Measurements from ENCODE around the gene CMKLR1. TPM values are rescaled to one million over a fixed set of nuclear protein-coding genes. Genes with fewer than 3 reads are reported as not detected.

CMKLR1 gene
- total RNA-seq, 1 experiment from 2014 or later = 0.15 TPM

DNA sequence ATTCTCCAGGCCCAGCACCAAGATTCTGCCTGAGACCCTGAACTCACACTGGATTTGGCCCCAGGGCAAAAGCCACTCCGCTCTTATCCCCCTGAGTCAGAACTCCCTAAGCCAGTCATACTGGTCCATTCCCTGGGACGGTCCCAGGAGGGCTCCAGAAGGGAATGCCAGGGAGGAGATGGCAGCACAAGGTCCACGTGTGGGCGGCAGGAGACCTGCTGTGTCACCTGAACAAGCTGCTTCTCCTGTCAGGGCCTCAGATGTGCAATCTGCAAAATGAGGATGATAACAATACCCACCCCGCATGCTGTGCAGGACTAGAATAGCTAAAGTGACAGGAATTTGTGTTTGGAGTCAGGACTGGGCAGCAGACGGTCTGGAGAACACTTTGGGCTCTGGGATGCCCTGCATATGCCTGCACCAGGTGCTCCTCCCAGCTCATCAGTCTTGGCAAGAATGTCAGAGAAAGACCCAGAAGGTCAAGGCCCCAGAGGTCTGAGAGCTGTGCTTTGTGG is 40.3 kb downstream of the CMKLR1 start:
- H3K4me1 ChIP-seq (ENCODE audit: control insufficient read depth in 1 of 2, insufficient read depth in 2 of 2, low read length in 2 of 2) = peaks cover 12 to 20% of the 10 kb centered on the region in 2 experiments
- no peak for DNase-seq (ENCODE audit: low read depth, low spot score)
- no peak overlapping the region for H3K4me3 ChIP-seq (replicated peaks in 1 of 2; ENCODE audit: low read depth in 1 of 2, low read length in 2 of 2)
- ATAC-seq = no peak
- no TSS peak for BruUV-seq (replicated peaks)
- no peaks in the 10 kb centered on the region for H3K79me2 ChIP-seq (ENCODE audit: insufficient read depth, low read length)
- intact Hi-C loops (cut with micrococcal nuclease) = no loop called here
- TF ChIP-seq EZH2 (IDR thresholded peaks at IDR 0.05) = no peak
- TF ChIP-seq SP1 (IDR thresholded peaks at IDR 0.05; ENCODE audit: low read depth) = no peak
- no peak for TF ChIP-seq JUND (IDR thresholded peaks at IDR 0.05)
- no peak for TF ChIP-seq TCF7L2 (IDR thresholded peaks at IDR 0.05; ENCODE audit: borderline replicate concordance, extremely low read depth, insufficient read depth, insufficient read length)
- no peak for TF ChIP-seq POLR2A (IDR thresholded peaks at IDR 0.05; ENCODE audit: borderline replicate concordance, extremely low read depth, insufficient read depth, insufficient read length)
- no peak for TF ChIP-seq ZFX (IDR thresholded peaks at IDR 0.05)
- TF ChIP-seq EZH2phosphoT487 (IDR thresholded peaks at IDR 0.05; ENCODE audit: borderline replicate concordance) = no peak
- TF ChIP-seq, protein P1, sequence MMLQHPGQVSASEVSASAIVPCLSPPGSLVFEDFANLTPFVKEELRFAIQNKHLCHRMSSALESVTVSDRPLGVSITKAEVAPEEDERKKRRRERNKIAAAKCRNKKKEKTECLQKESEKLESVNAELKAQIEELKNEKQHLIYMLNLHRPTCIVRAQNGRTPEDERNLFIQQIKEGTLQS (IDR thresholded peaks at IDR 0.05) = no peak
- no peak for TF ChIP-seq EGR1 (IDR thresholded peaks at IDR 0.05; ENCODE audit: low read depth)
- TF ChIP-seq SRF (IDR thresholded peaks at IDR 0.05; ENCODE audit: low read depth) = no peak
- TF ChIP-seq, protein P2, sequence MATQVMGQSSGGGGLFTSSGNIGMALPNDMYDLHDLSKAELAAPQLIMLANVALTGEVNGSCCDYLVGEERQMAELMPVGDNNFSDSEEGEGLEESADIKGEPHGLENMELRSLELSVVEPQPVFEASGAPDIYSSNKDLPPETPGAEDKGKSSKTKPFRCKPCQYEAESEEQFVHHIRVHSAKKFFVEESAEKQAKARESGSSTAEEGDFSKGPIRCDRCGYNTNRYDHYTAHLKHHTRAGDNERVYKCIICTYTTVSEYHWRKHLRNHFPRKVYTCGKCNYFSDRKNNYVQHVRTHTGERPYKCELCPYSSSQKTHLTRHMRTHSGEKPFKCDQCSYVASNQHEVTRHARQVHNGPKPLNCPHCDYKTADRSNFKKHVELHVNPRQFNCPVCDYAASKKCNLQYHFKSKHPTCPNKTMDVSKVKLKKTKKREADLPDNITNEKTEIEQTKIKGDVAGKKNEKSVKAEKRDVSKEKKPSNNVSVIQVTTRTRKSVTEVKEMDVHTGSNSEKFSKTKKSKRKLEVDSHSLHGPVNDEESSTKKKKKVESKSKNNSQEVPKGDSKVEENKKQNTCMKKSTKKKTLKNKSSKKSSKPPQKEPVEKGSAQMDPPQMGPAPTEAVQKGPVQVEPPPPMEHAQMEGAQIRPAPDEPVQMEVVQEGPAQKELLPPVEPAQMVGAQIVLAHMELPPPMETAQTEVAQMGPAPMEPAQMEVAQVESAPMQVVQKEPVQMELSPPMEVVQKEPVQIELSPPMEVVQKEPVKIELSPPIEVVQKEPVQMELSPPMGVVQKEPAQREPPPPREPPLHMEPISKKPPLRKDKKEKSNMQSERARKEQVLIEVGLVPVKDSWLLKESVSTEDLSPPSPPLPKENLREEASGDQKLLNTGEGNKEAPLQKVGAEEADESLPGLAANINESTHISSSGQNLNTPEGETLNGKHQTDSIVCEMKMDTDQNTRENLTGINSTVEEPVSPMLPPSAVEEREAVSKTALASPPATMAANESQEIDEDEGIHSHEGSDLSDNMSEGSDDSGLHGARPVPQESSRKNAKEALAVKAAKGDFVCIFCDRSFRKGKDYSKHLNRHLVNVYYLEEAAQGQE (IDR thresholded peaks at IDR 0.05; ENCODE audit: low read depth) = no peak
- no peak for TF ChIP-seq CEBPB (IDR thresholded peaks at IDR 0.05; ENCODE audit: low read depth)
- TF ChIP-seq, protein P3, sequence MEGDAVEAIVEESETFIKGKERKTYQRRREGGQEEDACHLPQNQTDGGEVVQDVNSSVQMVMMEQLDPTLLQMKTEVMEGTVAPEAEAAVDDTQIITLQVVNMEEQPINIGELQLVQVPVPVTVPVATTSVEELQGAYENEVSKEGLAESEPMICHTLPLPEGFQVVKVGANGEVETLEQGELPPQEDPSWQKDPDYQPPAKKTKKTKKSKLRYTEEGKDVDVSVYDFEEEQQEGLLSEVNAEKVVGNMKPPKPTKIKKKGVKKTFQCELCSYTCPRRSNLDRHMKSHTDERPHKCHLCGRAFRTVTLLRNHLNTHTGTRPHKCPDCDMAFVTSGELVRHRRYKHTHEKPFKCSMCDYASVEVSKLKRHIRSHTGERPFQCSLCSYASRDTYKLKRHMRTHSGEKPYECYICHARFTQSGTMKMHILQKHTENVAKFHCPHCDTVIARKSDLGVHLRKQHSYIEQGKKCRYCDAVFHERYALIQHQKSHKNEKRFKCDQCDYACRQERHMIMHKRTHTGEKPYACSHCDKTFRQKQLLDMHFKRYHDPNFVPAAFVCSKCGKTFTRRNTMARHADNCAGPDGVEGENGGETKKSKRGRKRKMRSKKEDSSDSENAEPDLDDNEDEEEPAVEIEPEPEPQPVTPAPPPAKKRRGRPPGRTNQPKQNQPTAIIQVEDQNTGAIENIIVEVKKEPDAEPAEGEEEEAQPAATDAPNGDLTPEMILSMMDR (IDR thresholded peaks at IDR 0.05 in 2 of 3, conservative IDR thresholded peaks at IDR 0.05 in 1 of 3; ENCODE audit: borderline replicate concordance in 1 of 3, insufficient read depth in 1 of 3, low read depth in 2 of 3, low read length in 2 of 3) = no peak
- H3K4me2 ChIP-seq (ENCODE audit: low read length) = no peak overlapping the region
- H3K27ac ChIP-seq (ENCODE audit: low read depth, low read length) = no peak overlapping the region
- H2AFZ ChIP-seq (ENCODE audit: low read depth, low read length, poor library complexity, severe bottlenecking) = no peak overlapping the region
- no peaks in the 10 kb centered on the region for H3K36me3 ChIP-seq (ENCODE audit: control insufficient read depth in 1 of 2, insufficient read depth in 2 of 2, low read length in 2 of 2)
- CTCF ChIA-PET = no interaction called here
- H3K9me3 ChIP-seq (ENCODE audit: control insufficient read depth in 1 of 2, insufficient read depth in 1 of 2, low read depth in 1 of 2, low read length in 2 of 2) = no peaks in the 10 kb centered on the region
- RAD21 ChIA-PET (ENCODE audit: low non-redundant PET in 1 of 2, low total read pairs in 2 of 2, uncharacterized antibody in 2 of 2, unreplicated experiment in 2 of 2) = no interaction called here
- peaks cover 25% of the 10 kb centered on the region; the same call in 1 of the 2 replicates for H3K27me3 ChIP-seq (ENCODE audit: insufficient read depth, low read length)
- no peaks in the 10 kb centered on the region for H3K9me2 ChIP-seq (ENCODE audit: insufficient read depth)
- POLR2A ChIA-PET = no interaction called here
- no peaks in the 10 kb centered on the region for H4K20me1 ChIP-seq (ENCODE audit: insufficient read depth)
- no peak overlapping the region for H3K9ac ChIP-seq (ENCODE audit: low read length)
